HG02610 (cell line): ENCODE data around the gene SALL1.

Experiments
- ATAC-seq: cut with Tn5 transposase; IDR thresholded peaks from one replicate; pipeline ENCODE4 v1.9.1; 2021; ENCODE audit warnings: mild to moderate bottlenecking, moderate library complexity; ENCODE audit not compliant: unreplicated experiment

Gene SALL1

DNA sequence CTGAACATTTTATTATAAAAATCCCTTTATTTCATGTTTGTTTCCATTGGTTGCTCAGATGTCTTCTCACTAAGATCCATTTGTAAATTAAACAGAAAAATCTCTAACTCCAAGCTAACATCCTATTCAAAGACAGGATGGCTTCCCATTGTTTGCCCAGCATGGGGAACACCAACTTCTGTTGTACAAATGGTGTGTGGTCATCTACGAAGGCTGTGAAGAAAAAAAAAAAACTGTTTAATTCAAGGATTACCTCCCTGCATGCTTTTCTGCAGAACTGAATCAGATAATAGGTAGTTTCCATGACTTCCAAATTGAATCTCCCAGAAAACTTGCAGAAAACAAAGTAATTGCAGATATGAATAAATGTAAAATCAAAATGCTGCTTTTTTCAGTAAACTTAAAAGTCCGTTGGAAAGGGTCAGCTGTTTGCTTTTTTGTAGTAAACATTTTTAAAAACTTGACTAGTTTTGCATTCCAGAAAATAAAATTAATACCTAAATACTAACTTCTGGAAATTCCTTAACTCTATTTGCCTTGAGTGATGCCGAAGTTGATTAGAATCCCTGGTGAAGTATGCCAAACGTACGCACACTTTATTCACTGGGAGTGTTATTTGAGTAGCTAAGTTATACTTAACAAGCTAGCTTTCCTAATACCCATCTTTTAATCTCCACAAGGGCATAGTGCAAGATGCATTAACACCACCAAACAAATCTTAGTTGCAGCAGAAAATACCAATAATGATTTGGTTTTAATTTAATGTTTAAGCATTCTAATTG, 7.7 kb downstream of the SALL1 start:
- no peak for ATAC-seq

DNA sequence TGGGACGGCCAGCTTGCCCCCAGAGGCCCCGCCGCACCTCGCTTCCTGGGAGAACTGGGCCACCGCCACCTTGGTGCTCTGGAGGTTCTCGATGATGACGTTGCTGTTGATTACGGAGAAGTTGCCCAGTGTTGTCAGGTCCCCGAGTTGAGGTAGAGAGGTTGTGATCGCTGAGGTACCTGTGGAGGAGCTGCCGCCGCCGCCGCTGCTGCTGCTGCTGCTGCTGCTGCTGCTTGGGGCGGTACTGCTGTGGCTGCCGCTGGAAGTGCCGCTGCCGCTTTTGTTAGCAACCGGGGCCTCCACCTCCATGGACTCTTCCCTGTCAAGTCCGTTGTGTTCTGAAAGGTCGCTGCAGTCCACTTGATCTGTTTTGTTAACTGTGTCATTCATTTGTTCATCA, 9.5 kb downstream of the SALL1 start:
- no peak for ATAC-seq

DNA sequence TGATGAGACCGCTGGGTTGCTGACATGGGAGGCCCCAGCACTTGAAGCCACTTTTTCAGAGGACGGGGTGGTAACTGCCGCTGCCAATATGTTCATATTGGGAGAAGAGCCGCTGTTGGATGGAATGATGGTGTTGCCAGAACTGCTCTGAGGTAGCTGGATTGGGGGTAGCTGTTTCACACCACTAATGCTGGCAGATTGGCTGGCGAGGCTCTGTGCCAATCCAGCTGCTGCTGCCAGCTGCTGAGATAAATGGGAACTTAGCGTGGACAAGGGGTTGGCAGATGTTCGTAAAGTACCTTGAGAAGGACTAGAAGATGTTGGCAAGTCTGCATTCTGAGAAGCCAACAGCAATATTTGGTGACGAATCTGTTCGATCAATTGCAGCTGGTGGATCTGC, 10.0 kb downstream of the SALL1 start:
- no peak for ATAC-seq

DNA sequence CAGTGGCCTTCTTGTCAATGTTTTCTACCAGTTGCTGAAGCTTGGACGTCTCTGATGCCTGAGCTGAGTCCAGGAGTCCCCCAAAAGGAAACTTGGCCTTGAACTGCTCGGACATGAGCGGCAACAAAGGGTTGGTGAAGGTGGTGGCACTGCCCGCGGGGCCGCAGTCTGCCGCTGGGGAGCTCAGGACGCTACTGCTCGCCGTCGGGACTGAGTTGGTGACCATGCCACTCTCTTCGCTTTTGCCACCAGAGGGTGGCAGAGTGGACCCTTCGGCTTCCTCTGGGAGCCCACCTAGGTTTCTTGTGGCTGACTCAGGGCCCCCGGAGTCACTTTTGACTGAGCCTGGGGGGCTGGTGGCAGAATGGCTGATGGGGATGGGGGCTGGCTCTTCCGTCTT, 11.0 kb downstream of the SALL1 start:
- ATAC-seq: no peak

DNA sequence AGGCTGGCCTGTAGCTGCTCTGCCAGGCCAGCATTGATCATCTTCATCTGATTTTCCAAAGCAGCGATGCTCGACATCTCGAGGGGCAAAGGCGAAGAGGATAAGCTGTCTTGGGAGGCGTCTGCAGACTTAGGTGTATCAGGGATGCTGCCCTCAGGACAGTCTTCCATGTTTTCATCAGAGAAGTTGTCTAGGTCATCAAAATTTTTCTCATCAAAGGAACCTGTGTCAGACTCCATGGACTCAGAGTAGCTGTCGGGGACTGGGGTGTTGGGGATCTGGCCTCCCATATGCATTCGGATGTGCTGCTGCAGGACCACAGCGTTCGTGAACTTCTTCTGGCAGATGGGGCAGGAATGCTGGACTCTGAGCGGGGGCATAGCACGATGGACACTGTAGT, 11.5 kb downstream of the SALL1 start:
- ATAC-seq: no peak

DNA sequence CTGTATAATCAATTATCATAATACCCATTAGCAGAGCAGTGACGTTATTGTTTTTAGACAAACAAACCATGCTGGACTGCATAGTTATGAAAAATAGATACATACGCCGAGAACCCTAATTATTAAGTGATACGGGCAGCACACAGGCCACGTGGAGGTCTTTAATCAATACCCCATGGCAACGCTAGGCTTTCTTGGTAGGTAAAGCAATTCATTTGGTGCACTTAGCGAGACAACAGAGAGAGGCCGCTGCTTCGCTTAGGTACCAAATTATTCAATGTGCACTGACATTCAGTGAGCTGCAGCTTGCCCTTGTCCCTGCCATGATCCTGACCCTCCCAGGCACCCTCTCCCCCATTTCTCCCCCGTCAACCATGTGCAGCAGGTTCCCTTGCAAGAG, 12.9 kb downstream of the SALL1 start:
- ATAC-seq: no peak

DNA sequence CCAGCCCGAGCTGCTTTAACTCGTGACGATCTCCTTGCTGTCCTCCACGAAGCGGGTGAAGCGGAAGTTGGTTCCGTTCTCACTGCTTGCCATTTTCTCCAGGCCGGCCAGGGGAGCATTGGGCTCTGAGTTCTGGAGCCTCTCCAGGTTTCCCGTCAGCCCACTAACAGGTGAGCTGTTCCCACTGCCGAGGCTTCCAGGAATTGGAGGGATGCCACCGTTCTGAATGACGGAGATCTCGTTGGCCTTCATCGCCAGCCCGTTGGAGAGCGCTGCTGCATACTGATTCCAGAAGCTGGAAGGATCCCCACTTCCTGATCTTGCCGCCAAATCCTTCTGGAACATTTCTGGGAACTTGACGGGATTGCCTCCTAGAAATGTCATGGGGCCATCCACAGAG, 14.0 kb downstream of the SALL1 start:
- ATAC-seq: no peak

DNA sequence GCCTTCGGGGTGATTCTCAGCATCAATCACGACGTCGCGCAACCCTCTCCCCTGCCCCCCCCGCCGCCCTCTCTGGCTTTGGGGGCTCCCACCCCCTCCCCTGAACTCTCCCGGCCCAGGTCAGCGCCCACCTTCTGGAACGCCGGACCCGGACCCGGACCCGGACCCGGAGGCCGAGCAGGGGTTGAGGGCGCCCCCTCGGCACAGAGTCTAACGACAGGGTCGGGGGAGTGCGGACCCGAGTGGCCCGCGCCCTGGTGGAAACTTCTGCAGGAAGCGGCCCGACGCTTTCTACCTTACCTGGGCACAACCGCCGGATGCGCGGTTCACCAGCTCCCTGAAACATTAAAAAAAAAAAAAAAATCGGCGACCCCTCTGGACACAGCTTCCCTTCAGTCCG, 16.2 kb downstream of the SALL1 start:
- ATAC-seq: no peak

DNA sequence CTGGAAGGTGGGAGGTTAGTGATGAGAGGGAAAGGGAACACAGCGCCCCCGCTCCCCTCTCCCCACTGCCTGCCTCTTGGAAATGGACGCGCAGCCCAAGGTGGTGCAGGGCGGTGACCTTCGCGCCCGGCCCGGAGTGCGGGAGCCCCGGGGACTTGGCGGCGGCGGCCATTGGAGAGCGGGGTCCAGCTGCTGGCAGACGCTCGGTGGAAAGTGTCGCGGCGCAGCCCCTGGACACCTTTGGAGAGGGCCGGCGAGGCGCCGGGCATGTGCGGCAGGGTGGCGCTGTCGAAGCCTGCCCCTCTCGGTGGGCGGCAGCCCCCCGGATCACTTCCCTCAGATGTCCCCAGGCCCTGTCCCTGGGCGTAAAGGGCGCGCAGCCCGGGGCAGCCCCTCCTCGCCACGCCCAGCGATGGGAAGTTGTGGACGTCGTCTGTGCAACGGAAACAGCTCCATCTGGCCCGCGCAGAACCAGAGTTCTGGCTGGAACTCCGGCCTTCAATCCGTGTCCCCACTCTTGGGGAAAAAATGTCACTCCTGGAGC, 16.7 kb downstream of the SALL1 start:
- no peak for ATAC-seq

DNA sequence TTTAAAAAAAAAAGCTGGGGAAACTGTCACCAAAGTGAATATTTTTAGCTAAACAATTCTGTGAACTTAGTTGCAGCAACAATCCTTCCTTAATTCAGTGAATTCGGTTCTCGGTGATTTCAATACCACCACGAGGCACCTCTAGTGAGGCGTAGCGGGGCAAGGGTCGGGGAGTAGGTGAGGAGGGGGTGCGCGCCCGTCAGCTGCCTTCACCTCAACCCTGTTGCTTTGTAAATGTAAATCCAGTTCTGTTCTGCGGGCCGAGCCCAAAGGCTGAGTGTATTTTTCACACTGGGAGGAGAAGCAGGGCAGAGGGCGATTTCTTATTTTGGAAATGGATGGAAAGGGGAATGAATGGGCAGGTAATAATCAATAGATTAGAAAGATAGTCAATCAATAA, 17.4 kb downstream of the SALL1 start:
- no peak for ATAC-seq

DNA sequence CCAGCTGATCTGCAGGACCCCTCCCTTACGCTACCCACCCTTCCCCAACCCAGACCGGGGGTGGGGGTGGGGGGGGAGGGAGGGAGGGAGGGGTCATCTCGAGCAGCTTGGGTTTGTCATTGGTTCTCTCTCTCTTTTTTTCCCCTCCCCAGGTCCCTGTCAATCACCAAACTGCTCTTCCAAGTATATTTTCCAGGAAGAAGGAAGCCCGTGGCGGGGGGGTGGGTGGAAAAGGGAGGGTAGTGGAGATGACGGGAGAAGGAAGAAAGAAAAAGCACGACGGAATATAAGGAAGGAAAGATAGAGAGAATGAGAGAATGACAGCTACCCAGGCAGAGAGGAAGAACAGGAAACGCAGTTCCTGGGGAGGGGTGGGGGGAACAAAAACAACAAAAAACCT, 17.9 kb downstream of the SALL1 start:
- ATAC-seq: no peak

DNA sequence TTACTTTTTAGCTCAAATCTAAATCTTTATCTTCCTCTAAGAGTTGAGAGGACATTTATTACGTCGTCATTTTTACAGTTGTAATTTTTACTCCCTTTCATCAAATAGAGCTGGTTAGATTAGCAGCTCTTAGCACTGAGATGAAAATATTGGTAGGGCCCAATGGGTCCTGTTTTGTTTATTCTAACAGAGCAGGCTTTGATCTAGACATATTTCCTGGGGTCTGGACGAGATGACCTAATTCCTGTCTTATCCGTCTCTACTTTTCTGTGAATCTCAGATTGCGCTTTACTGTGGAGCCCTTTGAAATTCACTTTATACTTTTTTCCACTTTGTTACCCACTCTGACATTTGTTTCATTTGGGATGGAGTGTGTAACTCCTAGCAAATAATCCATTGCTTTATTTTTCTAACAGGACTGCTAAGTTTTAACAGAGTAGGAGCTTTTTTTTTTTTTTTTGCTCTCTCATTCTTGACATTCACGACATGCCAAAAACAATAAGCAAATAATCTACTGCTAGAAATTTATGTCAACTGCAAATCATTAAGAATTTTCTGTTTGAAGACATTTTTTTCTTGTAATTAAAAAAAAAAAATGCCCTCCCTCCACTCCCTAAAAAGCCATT, 18.5 kb downstream of the SALL1 start:
- no peak for ATAC-seq

DNA sequence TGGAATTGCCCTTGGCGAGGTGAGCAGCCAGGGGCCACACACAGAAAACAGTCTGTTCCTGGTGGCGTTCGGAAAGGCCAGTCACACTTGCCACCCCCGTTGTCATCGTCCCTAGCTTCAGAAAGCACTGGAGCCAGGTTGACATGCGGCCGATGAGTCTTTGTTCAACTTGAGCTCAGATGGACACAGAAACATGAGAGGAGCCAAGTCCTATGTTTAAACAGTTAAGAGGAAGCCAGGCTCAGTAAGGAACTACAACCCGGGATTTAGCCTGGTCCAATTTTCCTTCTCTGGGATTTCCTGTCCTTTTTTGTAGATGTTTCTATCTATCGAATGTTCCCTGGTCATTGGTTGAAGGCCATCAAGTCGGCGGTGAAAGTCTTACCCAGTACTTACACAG, 19.5 kb downstream of the SALL1 start:
- no peak for ATAC-seq

DNA sequence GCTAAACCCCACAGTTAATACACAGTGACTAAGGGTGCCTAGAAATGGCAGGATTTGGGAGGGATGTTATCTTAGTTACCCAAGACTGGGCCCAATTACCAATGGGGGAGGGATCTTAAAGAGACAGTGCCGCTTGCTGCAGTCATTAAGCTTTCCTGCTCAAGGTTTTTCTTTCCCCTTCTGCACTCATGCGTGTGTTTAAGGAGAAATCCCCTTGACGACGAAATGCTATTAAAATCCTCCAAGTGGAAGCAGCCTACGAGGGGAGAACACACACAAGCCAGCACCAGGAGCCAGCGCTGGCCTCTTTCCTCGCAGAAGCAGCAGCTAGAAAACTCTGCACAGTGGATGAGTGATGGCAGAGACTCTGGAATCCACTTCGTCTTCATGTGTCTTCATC, 22.0 kb downstream of the SALL1 start:
- ATAC-seq: no peak

DNA sequence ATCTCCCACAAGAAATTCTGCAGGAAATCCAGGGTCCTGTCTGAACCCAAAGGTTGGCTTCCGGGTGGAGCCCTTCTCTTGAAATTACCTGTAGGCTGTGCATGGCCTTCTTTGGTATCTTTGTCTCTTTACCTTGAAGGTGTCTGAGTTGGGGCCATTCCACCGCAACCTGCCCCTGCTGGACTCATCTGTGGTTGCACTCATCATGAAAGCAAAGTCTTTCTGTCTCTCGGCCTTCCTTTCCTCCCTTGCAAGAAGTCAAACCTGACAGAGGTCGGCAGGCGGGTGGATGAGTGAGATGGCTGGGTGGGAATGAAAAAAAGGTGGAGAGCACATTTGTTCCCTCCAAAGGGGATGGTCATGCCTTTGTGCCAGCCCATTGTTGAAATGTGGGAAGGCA, 25.1 kb downstream of the SALL1 start:
- ATAC-seq: no peak

DNA sequence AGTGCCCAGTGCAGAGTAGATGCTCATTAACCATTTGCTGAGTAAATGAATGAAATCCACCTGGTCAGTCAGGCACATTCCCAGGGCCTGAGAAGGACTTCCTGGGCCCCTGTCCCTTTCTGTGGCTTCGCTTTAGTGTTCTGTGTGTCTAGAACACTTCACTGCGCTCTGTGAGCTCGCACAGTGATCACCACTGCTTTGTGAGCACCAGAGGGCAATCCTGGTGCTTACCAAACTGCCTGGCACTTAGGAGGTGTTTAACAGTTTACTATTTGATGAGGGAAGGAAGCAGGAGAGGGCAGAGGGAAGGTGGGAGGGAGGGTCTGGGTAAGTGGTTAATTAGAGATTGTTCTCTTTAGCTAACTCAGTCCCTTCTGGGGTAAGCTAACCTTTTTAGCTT, 26.2 kb downstream of the SALL1 start:
- no peak for ATAC-seq

DNA sequence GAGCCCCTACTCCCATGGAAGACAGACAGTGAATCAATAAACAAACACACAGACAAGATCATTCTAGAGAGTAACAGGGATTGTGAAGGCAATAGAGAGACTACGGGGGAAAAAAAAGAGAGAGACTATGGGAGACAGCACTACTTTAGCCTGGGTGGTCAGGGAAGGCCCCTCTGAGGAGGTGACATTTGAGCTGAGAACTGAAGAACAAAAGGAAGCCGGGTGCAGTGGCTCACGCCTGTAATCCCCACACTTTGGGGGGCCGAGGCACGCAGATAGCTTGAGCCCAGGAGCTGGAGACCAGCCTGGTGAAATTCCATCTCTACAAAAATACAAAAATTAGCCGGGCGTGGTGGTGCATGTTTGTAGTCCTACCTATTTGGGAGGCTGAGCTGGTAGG, 29.2 kb downstream of the SALL1 start:
- no peak for ATAC-seq

DNA sequence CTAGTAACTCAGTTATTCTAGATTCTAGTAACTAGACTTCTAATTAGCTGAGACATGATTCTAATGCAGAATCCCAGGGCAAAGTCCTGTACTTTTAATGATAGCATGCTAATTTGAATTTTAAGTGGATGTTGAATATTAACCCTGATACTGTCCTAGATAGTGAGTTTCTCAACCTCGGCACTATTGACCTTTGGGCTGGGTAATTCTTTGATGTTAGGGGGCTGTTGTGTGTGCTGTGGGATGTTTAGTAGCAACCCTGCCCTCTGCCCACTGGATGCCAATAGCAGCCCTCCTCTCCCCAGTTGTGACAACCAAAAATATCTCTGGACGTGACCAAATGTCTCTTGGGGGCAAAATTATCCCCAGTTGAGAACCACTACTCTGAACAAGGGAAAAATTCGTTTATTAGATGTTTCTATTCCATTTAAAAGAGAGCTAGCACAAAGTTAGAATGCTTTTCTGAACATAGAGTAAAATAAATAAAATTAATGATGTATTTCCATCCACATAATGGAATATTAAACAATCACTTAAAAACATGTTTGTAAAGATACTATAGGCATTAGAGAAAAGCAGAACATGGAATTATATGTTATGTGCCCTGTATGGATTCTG, 30.2 kb downstream of the SALL1 start:
- ATAC-seq: no peak

DNA sequence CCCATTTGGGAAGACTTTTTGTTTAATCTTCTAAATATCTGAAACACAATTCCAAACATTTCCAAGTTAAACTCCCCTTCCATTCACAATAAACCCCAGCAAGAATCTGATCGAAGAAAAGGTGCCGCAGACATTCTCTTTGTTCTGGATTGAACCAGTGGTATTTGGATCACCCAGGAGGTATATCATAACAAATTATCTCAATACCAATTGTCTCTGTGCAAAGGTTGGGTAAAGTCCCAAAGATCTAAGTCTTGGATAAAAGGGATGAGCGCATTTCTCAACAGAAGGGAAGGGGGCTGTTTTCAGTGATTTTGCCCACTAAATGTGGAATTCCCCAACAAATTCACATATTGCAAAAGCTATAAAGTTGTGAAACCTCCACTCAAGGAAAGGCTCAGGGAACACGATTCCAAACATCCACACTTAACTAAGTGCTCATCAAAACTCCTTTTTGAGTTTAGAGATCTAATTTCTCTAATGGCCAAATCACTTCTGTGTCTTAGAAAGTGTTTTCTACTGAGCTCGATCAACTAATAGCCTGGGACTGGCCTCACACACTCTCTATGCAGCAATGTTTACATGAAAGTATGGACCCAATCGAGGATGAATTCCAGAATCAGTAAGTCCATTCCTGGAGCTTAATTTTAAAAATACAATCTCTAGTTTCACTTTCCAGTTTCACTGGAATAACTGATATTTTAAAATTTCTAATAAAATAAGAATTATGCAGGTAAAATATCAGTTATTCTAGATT, 30.9 kb downstream of the SALL1 start:
- no peak for ATAC-seq

DNA sequence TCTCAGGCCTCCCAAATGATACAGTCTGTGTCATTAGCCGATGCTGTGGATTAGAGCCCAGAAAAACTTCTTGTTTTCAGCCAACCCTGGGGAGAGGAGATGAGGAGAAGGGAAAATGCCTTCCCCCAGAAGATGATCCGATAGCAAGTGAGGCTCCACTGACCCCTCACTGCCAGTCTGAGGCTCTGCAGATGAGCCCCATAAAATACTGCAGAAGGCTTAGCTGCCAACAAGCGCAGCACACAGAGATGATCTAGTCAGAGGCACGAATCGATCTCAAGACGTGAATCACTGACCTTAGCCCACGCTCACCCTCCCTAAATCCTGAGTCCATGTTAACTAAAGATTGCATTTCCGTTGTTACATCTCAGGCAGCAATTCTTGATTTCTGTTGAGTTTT, 31.5 kb downstream of the SALL1 start:
- ATAC-seq: no peak

DNA sequence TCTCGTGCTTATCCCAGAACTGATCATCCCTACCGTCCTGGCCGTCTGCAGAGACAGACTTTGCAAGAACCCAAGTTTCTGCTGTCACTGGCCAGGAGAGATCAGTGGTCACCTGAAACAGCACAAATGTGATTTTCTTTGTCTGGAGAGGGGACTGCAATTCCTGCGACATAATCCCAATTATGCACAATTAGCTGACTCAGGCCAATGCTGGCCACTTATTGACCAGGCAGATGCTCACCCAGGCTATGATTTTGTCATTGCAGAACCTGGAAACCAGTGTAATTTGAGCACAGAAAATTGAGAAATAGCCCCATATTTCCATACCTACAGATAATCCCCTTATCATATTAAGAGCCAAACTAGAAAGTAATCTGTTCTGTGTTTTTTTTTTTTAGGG, 34.7 kb downstream of the SALL1 start:
- ATAC-seq: no peak
